SJSA1 (cell line): ENCODE data around the gene GARIN5A. TPM values are rescaled to one million over a fixed set of nuclear protein-coding genes. Genes with fewer than 3 reads are reported as not detected.
"Not testable (repeated sequence)": the region's sequence is repeated elsewhere in the genome, so short reads cannot be mapped to it uniquely, and the experiment has no call there.

Source experiments
- DNase-seq, 2 experiments: peaks; one replicate each; pipeline ENCODE4 v3.0.0-alpha.2; 2015 to 2020; ENCODE audit warnings: low spot score in 2 of 2, low read depth in 1 of 2
- H3K27ac ChIP-seq: fragments of 250-450 bp; sonication (Bioruptor Pico); 2 replicates; pipeline ENCODE4 v1.5.1; 2020; ENCODE audit warnings: mild to moderate bottlenecking, moderate library complexity
- H3K27me3 ChIP-seq: fragments of 250-450 bp; sonication (Bioruptor Pico); replicated peaks from 2 replicates; pipeline ENCODE4 v1.5.1; 2020; ENCODE audit warnings: mild to moderate bottlenecking, moderate library complexity
- H3K36me3 ChIP-seq: fragments of 250-450 bp; sonication (Bioruptor Pico); 2 replicates; pipeline ENCODE4 v1.5.1; 2020; ENCODE audit warnings: mild to moderate bottlenecking
- H3K4me1 ChIP-seq: fragments of 250-450 bp; sonication (Bioruptor Pico); replicated peaks from 2 replicates; pipeline ENCODE4 v1.6.1; 2021; ENCODE audit warnings: mild to moderate bottlenecking
- H3K4me3 ChIP-seq: fragments of 250-450 bp; sonication (Bioruptor Pico); 2 replicates; pipeline ENCODE4 v1.5.1; 2020; ENCODE audit warnings: mild to moderate bottlenecking
- H3K9me3 ChIP-seq: fragments of 250-450 bp; sonication (Bioruptor Pico); replicated peaks from 2 replicates; pipeline ENCODE4 v1.5.1; 2020; ENCODE audit warnings: mild to moderate bottlenecking
- total RNA-seq: library from RNA; depleted of rRNA; stranded (reverse); fragments of >200 nt; shearing (Covaris generic); gene quantifications from 2 replicates; pipeline ENCODE4 v1.2.3, GENCODE V29; 2014

GARIN5A gene
- total RNA-seq, 1 experiment from 2014 or later, result not detected

DNA sequence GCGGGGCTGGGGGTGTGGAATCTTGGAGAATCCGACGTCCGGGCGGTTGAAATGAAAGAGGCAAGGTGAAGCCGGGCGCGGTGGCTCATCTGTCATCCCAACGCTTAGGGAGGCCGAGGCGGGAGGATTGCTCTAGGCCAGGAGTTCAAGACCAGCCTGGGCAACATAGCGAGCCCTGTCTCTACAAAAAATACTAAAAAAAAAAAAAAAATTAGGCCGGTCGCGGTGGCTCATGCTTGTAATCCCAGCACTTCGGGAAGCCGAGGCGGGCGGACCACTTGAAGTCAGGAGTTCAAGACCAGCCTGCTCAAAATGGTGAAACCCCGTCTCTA is 225 bp upstream of the GARIN5A start:
- Histone ChIP-seq H3K4me1 (peaks cover 10% of the 10 kb centered on the region), H3K27me3 (no peaks in the 10 kb centered on the region), H3K4me3 (peak overlapping the region; percentile 70), H3K9me3 (no peaks in the 10 kb centered on the region), H3K36me3 (peaks cover 21% of the 10 kb centered on the region), H3K27ac (no peak overlapping the region)
- no peak for DNase-seq

DNA sequence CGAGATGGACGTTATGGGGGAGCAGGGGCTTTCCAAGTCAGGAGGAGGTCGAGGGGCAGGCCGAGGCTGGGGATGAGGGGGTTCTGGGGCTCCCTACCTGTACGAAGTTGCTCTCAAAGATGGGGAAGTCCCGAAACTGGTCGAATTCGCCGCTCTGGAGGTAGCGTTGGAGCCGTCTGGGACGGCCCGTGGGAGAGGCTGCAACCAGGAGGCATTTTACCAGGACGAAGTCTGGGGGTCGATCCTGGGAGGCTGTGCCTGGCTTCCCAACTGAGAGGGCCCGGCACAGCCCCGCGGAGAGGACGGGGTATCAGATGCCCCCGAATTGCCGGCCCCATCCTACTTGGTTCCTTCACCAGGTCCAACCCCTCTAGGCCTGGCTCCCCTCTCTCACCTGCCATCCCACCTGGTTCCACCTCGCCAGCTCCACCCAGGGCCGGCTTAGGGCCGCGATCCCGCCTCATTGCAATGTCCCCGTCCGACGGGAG is 868 bp downstream of the GARIN5A start:
- Histone ChIP-seq H3K36me3 (peaks cover 17% of the 10 kb centered on the region), H3K27me3 (no peaks in the 10 kb centered on the region), H3K4me3 (peak overlapping the region; percentile 70), H3K9me3 (no peaks in the 10 kb centered on the region), H3K4me1 (peaks cover 10% of the 10 kb centered on the region), H3K27ac (no peak overlapping the region)
- DNase-seq, result no peak

DNA sequence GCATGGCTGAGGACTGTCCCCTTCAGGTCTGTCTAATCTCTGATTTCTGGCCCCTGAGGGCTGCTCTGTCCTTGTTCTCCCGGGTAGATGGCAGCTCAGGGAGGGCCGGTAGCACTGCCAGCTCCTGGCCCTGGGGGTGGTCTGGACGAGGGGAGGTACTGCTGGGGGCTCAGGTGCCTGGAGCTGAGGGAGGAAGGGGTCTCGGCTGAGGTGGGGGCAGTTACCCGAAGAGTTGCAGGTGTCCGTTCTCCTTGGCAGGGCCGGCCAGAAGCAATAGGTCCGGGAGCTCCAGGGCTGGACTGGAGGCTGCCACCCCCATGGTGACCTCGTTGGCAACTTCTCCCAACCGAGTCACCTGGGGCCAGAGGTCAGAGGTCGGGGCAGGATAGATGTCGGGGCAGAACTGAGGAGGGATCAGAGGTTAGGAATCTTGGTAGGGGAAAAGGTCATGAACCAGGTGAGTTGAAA is 1.5 kb downstream of the GARIN5A start:
- no peak overlapping the region for H3K4me3 ChIP-seq
- no peaks in the 10 kb centered on the region for H3K9me3 ChIP-seq
- peaks cover 10% of the 10 kb centered on the region for H3K4me1 ChIP-seq
- no peak for DNase-seq
- peaks cover 12% of the 10 kb centered on the region for H3K36me3 ChIP-seq
- H3K27me3 ChIP-seq, result no peaks in the 10 kb centered on the region
- no peak overlapping the region for H3K27ac ChIP-seq

DNA sequence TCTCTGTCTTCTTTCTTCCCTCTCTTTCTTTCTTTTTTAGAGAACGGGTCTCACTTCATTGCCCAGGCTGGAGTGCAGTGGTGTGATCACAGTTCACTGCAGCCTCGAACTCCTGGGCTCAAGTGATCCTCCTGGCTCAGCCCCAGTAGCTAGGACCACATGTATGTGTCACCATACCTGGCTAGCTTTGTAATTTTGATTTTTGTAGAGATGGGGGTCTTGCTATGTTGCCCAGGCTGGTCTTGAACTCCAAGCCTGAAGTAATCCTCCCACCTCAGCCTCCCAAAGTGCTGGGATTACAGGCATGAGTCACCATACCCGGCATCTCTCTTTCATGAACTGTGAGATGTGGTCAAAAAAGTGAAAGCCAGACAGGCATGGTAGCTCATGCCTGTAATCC is 3.3 kb downstream of the GARIN5A start:
- DNase-seq, H3K36me3 ChIP-seq, H3K9me3 ChIP-seq, H3K4me1 ChIP-seq, H3K27ac ChIP-seq, H3K27me3 ChIP-seq, H3K4me3 ChIP-seq: not testable (repeated sequence)

DNA sequence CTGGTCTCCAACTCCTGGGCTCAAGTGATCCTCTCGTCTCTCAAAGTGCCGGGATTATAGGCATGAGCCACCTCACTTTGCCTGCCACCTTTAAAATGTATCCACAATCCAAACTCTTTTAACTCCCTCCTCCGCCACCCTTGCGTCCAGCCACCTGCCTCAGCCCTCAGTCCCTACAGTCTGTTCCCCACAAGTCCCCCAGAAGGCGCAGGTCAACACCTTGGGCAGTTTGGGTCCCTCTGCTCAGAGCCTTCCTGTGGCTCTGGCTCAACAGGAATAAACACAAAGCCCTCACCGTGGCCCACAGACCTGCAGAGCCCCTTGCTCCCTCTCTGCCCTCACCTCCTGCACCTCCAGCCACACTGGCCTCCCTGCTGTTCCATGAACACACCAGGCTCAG is 7.8 kb downstream of the GARIN5A start:
- no peaks in the 10 kb centered on the region for H3K9me3 ChIP-seq

DNA sequence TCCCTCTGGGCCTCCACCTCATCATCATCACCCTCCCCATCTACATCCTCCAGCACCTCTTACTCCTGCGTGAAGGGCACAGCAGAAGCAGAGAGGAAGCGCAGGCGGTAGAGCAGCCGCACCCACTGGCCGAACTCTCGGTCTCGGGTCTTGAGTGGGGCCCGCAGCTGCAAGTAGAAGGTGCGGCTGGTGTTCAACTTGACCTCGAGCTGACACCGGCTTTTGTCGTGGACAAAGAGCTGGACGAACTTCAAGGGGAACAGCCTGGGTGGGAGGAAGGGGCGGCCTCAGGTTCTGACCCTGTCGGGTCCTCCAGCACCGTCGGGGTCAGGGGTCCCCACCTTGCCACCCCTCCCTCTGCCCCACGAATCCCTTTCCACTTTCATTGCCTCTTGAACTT is 9.1 kb downstream of the GARIN5A start:
- H3K36me3 ChIP-seq, result no peaks in the 10 kb centered on the region
- no peaks in the 10 kb centered on the region for H3K4me1 ChIP-seq
- H3K27ac ChIP-seq, result no peak overlapping the region
- no peak overlapping the region for H3K4me3 ChIP-seq
- peaks cover 4% of the 10 kb centered on the region; the same call in 1 of the 2 replicates for H3K27me3 ChIP-seq
- no peaks in the 10 kb centered on the region for H3K9me3 ChIP-seq
- no peak for DNase-seq

More for the DNA sequence above, 7.8 kb downstream of the GARIN5A start:
- Histone ChIP-seq H3K4me3 (no peak overlapping the region), H3K36me3 (no peaks in the 10 kb centered on the region), H3K27me3 (no peaks in the 10 kb centered on the region; the same call in 1 of the 2 replicates), H3K4me1 (no peaks in the 10 kb centered on the region), H3K27ac (no peak overlapping the region)
- DNase-seq, result no peak

DNA sequence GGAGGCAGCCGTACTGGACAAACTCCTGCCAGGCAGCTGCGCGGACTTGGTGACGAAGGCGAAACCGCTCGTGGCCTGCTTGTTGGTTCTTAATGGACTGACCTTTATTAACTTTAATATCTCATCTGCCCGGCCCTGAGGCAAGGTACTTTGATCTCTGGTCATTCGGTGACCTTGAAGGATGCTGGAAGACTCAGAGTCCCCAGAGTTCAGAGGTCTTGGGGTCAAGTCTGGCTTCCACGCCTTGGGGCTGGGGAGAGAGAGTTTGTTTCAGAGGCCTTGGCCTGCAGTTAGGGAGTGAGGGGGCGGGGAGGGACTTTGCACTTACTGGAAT is 10.0 kb downstream of the GARIN5A start:
- H3K36me3 ChIP-seq, result no peaks in the 10 kb centered on the region
- DNase-seq, result no peak
- no peak overlapping the region for H3K4me3 ChIP-seq
- no peaks in the 10 kb centered on the region for H3K4me1 ChIP-seq
- no peaks in the 10 kb centered on the region for H3K9me3 ChIP-seq
- H3K27me3 ChIP-seq, result peaks cover 4% of the 10 kb centered on the region; the same call in 1 of the 2 replicates
- H3K27ac ChIP-seq, result no peak overlapping the region

DNA sequence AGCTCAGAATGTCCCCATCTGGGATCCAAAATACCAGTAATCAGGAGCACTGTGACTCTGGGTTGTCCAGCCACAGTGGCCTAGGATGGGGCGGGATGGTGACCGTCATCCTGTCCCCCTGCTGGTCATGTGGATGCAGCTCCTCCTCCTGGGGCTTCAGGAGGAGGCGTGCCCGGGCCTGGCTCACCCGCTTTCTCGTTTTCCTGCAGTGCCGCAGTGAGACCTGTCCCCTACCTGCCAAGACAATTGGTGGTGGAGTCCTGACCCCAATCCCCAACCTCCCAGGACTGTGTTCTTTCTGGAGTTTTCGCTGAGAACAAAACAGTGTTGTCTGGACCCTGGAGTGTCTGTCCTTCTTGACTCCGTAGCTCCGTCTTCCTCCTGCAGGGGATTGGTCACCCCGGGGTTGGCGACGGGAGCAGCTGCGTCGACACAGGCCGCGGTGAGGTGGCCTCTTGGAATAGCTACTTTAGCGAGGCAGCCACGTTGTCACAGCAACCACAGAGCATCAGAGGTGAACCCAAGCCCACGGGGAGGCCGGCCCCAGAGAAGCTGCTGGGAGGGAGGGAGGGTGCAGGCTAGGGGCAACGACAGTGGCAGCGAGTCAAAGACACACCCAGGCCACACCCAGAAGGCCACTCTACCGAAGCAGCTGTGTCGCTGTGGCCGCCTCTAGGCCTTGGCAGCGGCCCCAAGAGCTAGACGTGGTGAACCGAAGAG is 10.5 kb downstream of the GARIN5A start:
- H3K9me3 ChIP-seq, result no peaks in the 10 kb centered on the region
- H3K4me3 ChIP-seq, result no peak overlapping the region
- H3K27ac ChIP-seq, result no peak overlapping the region
- peaks cover 4% of the 10 kb centered on the region; the same call in 1 of the 2 replicates for H3K27me3 ChIP-seq
- H3K36me3 ChIP-seq, result no peaks in the 10 kb centered on the region
- DNase-seq, result no peak
- no peaks in the 10 kb centered on the region for H3K4me1 ChIP-seq

DNA sequence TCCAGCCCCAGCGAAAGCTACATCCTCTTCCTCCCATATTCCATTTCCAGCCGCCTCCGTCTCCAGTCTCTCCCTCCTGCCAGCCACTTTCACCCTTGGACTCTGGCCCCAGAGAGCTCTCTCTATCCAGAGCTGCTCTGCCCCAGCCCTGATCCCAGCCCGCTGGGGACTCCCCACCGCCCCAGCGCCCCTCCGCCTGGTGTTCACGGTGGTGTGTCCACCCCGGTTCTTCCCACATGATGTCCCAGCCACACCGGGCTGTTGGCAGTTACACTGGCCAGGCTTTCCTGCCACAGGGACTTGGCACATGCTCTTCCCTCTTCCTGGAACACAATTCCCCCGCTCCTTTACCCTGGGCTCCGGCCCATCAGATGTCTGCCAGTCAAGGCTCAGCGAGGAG is 11.6 kb downstream of the GARIN5A start:
- no peaks in the 10 kb centered on the region for H3K9me3 ChIP-seq
- no peak overlapping the region for H3K27ac ChIP-seq
- no peak overlapping the region for H3K4me3 ChIP-seq
- DNase-seq, result no peak
- H3K27me3 ChIP-seq, result peaks cover 4% of the 10 kb centered on the region; the same call in 1 of the 2 replicates
- no peaks in the 10 kb centered on the region for H3K4me1 ChIP-seq
- no peaks in the 10 kb centered on the region for H3K36me3 ChIP-seq

DNA sequence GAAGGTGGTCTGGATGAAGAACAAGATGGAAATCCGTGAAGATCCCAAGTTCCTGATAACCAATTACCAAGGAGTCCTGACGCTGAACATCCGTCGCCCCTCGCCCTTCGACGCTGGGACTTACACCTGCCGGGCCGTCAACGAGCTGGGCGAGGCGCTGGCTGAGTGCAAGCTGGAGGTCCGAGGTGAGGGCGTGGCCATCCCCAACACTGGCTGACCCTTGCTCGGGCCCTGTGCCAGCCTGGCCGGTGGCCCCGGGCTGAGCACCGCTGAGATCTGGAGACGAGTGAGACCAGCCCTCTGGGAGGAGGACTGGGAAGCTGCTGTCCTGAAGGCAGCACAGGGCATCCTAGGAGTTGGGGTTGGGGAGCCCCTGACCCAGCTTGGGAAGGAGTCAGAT is 12.3 kb downstream of the GARIN5A start:
- Histone ChIP-seq H3K36me3 (no peaks in the 10 kb centered on the region), H3K27ac (no peak overlapping the region), H3K4me1 (no peaks in the 10 kb centered on the region), H3K9me3 (no peaks in the 10 kb centered on the region), H3K4me3 (no peak overlapping the region), H3K27me3 (peaks cover 4% of the 10 kb centered on the region; the same call in 1 of the 2 replicates)
- no peak for DNase-seq

DNA sequence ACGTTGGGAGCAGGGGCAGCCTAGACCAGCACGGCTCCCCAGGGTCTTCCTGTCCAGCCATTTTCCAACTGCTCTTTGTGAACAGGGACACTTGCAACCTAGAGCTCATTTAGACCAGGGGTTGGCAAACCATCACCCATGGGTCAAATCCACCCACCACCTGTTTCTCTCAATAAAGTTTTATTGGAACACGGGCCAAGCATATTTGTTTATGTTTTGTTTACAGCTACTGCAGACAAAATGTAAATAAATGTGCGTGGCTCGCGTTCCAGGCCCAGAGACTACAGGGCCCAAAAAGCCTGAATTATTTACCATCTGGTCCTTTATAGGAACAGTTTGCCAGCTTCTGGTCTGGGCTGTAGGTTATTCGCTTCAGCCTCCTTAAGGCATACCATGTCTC is 13.7 kb downstream of the GARIN5A start:
- DNase-seq, result no peak
- H3K4me1 ChIP-seq, result no peaks in the 10 kb centered on the region
- no peak overlapping the region for H3K27ac ChIP-seq
- no peaks in the 10 kb centered on the region for H3K36me3 ChIP-seq
- no peaks in the 10 kb centered on the region for H3K9me3 ChIP-seq
- peaks cover 4% of the 10 kb centered on the region; the same call in 1 of the 2 replicates for H3K27me3 ChIP-seq
- H3K4me3 ChIP-seq, result no peak overlapping the region

DNA sequence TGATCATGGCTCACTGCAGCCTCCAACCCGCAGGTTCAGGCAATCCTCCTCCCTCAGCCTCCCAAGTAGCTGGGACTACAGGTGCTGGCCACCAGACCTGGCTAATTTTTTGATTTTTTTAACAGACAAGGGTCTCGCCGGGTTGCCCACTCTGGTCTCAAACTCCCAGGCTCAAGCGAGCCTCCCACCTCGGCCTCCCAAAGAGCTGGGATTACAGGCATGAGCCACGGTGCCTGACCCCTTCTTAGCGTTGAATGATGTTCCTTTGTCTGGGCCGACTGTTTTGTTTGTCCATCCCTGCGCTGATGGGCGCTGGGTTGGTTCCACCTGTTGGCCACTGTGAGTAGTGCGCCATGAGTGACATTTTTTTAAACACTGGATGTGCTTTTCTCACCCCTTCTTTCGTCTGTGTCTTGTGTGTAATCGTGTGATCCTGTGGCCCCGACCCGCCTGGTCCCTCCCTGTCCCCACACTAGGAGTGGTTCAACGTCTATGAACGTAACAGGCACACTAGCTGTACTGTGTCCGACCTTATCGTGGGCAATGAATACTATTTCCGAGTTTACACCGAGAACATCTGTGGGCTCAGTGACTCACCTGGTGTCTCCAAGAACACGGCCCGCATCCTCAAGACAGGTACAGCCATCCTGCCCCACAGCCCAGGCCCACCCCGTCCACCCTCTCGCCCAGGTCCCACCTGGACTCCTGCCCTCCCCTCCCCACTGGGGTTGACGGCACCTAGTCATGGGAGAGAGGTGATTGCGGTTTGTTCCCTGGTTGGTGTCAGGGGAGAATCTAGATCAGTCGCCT is 15.4 kb downstream of the GARIN5A start:
- Histone ChIP-seq H3K27ac (no peak overlapping the region), H3K4me3 (no peak overlapping the region), H3K9me3 (no peaks in the 10 kb centered on the region), H3K4me1 (no peaks in the 10 kb centered on the region), H3K36me3 (no peaks in the 10 kb centered on the region), H3K27me3 (peaks cover 4% of the 10 kb centered on the region; the same call in 1 of the 2 replicates)
- peak in 1 of 2 experiments; percentile 34 for DNase-seq

DNA sequence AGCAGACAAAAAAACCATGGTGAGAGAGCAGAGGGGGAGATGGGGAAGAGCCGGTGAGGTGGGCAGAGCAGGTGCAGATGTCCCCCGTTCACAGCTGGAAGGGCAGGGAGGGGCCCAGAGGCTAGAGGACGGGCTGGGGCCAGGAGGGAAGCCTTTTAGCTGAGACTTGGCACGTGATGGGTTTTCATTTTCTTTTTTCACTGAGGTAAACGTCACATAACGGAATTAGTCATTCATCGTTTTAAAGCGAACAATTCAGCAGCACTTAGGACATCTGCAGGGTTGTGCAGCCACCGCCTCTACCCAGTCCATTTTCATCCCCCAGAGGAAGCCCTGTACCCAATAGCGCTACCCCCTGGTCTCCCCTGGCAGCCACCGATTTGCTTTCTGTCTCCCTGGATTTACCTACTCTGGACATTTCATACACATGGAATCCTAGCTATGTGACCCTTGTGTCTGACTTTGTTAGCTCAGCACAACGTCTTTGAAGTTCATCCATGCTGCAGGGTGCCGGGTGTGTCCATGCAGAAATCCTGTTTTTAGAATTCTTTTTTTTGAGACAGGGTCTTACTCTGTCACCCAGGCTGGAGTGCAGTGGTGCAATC is 16.4 kb downstream of the GARIN5A start:
- Histone ChIP-seq H3K4me3 (no peak overlapping the region), H3K4me1 (no peaks in the 10 kb centered on the region), H3K9me3 (no peaks in the 10 kb centered on the region), H3K27ac (no peak overlapping the region), H3K27me3 (peaks cover 4% of the 10 kb centered on the region; the same call in 1 of the 2 replicates), H3K36me3 (no peaks in the 10 kb centered on the region)
- no peak for DNase-seq

DNA sequence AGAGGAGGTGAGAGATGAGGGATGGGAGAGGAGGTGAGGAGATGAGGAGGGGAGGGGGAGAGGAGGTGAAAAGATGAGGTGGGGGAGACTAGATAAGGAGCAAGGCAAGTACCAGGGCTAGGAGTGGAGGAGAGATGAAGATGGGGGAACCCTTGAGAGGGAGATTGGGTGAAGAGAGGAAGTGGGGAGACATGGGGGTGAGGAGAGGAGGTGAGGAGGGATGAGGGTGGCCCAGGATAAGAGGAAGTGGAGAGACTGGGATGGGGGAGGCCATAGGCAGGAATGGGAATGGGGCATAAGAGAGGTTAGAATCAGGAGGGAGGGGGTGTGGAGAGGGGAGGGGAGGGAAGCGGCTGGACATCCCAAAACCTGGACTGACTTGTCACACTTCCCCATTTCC is 17.0 kb downstream of the GARIN5A start:
- no peaks in the 10 kb centered on the region for H3K9me3 ChIP-seq
- peaks cover 4% of the 10 kb centered on the region; the same call in 1 of the 2 replicates for H3K27me3 ChIP-seq
- H3K36me3 ChIP-seq, result no peaks in the 10 kb centered on the region
- no peaks in the 10 kb centered on the region for H3K4me1 ChIP-seq
- H3K4me3 ChIP-seq, result no peak overlapping the region
- H3K27ac ChIP-seq, result no peak overlapping the region
- no peak for DNase-seq
